K562 (cell line): ENCODE measurements around the gene RCSD1. TPM values are rescaled to one million over a fixed set of nuclear protein-coding genes. Genes with fewer than 3 reads are reported as not detected.

ENCODE experiments used
- ARNT ChIP-seq, 2 experiments: fragments of 450-650 bp; IDR thresholded peaks; 2 replicates each; pipeline ENCODE4 v1.6.1; 2016; ENCODE audit warnings: mild to moderate bottlenecking in 1 of 2
- CBX1 ChIP-seq: sonication (generic); IDR thresholded peaks from 2 replicates; pipeline ENCODE4 v1.6.1; 2016; ENCODE audit warnings: antibody characterized with exemption, low read depth, mild to moderate bottlenecking
- DDX20 ChIP-seq: fragments of 450-650 bp; IDR thresholded peaks from 2 replicates; pipeline ENCODE4 v1.6.1; 2016; ENCODE audit warnings: missing genetic modification characterization, low read depth, mild to moderate bottlenecking, missing compliant biosample characterization, moderate library complexity
- EGR1 ChIP-seq: fragments of 450-650 bp; conservative IDR thresholded peaks from 2 replicates; pipeline ENCODE4 v1.6.1; 2017; ENCODE audit warnings: mild to moderate bottlenecking
- JUND ChIP-seq, 2 experiments: IDR thresholded peaks; 2 replicates in 1 of 2; 3 replicates in 1 of 2; pipeline ENCODE4 v1.6.1; 2011; ENCODE audit warnings: borderline replicate concordance in 2 of 2, low read depth in 2 of 2, low read length in 2 of 2, improper control_type of control experiment in 1 of 2, missing biosample characterization in 1 of 2, missing genetic modification characterization in 1 of 2, missing genetic modification reagents in 1 of 2
- KAT2B ChIP-seq: IDR thresholded peaks from one replicate; pipeline ENCODE4 v1.6.1; 2012; ENCODE audit warnings: low read depth, mild to moderate bottlenecking, control low read depth, inconsistent platforms, low read length, moderate library complexity
- KLF6 ChIP-seq: fragments of 250-450 bp; sonication (Bioruptor Pico); IDR thresholded peaks from 2 replicates; pipeline ENCODE4 v1.4.0; 2020; ENCODE audit warnings: mild to moderate bottlenecking, moderate library complexity, borderline replicate concordance
- NR2C2 ChIP-seq, 2 experiments: fragments of 200-800 bp in 1 of 2; sonication (Bioruptor generic) in 1 of 2; sonication (generic) in 1 of 2; formaldehyde crosslinking in 1 of 2; IDR thresholded peaks; 2 replicates each; pipeline versions ENCODE4 v1.6.1 to v1.8.0; 2016 to 2022; ENCODE audit warnings: mild to moderate bottlenecking in 1 of 2, missing compliant biosample characterization in 1 of 2, missing genetic modification characterization in 1 of 2, missing genetic modification reagents in 1 of 2
- PHTF2 ChIP-seq: fragments of 250-450 bp; sonication (Bioruptor Pico); IDR thresholded peaks from 2 replicates; pipeline ENCODE4 v1.5.0; 2021; ENCODE audit warnings: mild to moderate bottlenecking
- POLR2A ChIP-seq: fragments of 450-650 bp; conservative IDR thresholded peaks from 2 replicates; pipeline ENCODE4 v1.6.1; 2016
- POLR2B ChIP-seq: fragments of 450-650 bp; IDR thresholded peaks from 2 replicates; pipeline ENCODE4 v1.6.1; 2018; ENCODE audit warnings: low read depth; ENCODE audit not compliant: partially characterized antibody
- POLR2G ChIP-seq: fragments of 200-400 bp; formaldehyde crosslinking; IDR thresholded peaks from 2 replicates; pipeline ENCODE4 v1.6.1; 2017; ENCODE audit warnings: low read depth, mild to moderate bottlenecking, antibody characterized with exemption, low read length, moderate library complexity
- PTBP1 ChIP-seq: fragments of 200-400 bp; formaldehyde crosslinking; IDR thresholded peaks from 2 replicates; pipeline ENCODE4 v1.6.1; 2017; ENCODE audit warnings: low read depth, low read length
- SMARCA4 ChIP-seq: fragments of 450-650 bp; IDR thresholded peaks from 2 replicates; pipeline ENCODE4 v1.6.1; 2016
- SREBF2 ChIP-seq: sonication (generic); formaldehyde crosslinking; IDR thresholded peaks from 2 replicates; pipeline ENCODE4 v1.4.0; 2020; ENCODE audit warnings: mild to moderate bottlenecking, missing genetic modification reagents
- THAP12 ChIP-seq: fragments of 250-450 bp; sonication (Bioruptor Pico); IDR thresholded peaks from 2 replicates; pipeline ENCODE4 v1.9.0; 2021; ENCODE audit warnings: mild to moderate bottlenecking, inconsistent platforms
- TSC22D4 ChIP-seq: fragments of 450-650 bp; IDR thresholded peaks from 2 replicates; pipeline ENCODE4 v1.6.1; 2016; ENCODE audit warnings: missing genetic modification characterization, missing biosample characterization, control low read depth
- WHSC1 ChIP-seq: IDR thresholded peaks from one replicate; pipeline ENCODE4 v1.6.1; 2012; ENCODE audit warnings: low read length, control low read depth, inconsistent platforms
- ZC3H11A ChIP-seq: IDR thresholded peaks from 2 replicates; pipeline ENCODE4 v1.6.1; 2012; ENCODE audit warnings: low read depth, low read length, improper control_type of control experiment
- ZNF253 ChIP-seq: fragments of 250-450 bp; sonication (Bioruptor Pico); conservative IDR thresholded peaks from 2 replicates; pipeline ENCODE4 v1.6.1; 2021; ENCODE audit warnings: mild to moderate bottlenecking
- ZNF354B ChIP-seq: fragments of 250-450 bp; sonication (Bioruptor Pico); IDR thresholded peaks from 2 replicates; pipeline ENCODE4 v1.4.0; 2020
- ZNF551 ChIP-seq: fragments of 250-450 bp; sonication (Bioruptor Pico); IDR thresholded peaks from 2 replicates; pipeline ENCODE4 v1.5.0; 2021; ENCODE audit warnings: mild to moderate bottlenecking, moderate library complexity
- ZNF57 ChIP-seq: fragments of 450-650 bp; formaldehyde crosslinking; IDR thresholded peaks from 2 replicates; pipeline ENCODE4 v1.4.0; 2020; ENCODE audit warnings: mild to moderate bottlenecking, moderate library complexity
- ZNF785 ChIP-seq: fragments of 250-450 bp; sonication (Bioruptor Pico); IDR thresholded peaks from 2 replicates; pipeline ENCODE4 v1.4.0; 2020; ENCODE audit warnings: mild to moderate bottlenecking
- polyA plus RNA-seq, 8 experiments: library from polyadenylated mRNA; depleted of rRNA in 4 of 8; stranded (reverse) in 5 of 8; unstranded in 3 of 8; fragments of >200 nt; fragmentation: Nextera tagmentation in 2 of 8; fragmentation: Illumina TruSeq in 1 of 8; extraction: Ambion mirVana in 2 of 8; extraction: Trizol in 1 of 8; gene quantifications; 2 replicates each; pipeline versions ENCODE4 v1.2.1 to v1.2.3, GENCODE V29; 2011 to 2014; ENCODE audit warnings: inconsistent platforms in 1 of 8, missing spikeins in 1 of 8
- total RNA-seq, 7 experiments: library from RNA; depleted of rRNA in 6 of 7; stranded (reverse); fragments of >200 nt in 6 of 7; fragmentation: Illumina TruSeq in 2 of 7; extraction: Trizol in 2 of 7; gene quantifications; 2 replicates each; pipeline versions ENCODE4 v1.2.1 to v1.2.3, GENCODE V29; 2011 to 2021; ENCODE audit warnings: low replicate concordance in 1 of 7

The RCSD1 gene
- total and polyA plus RNA-seq, 9 of the 15 experiments (the other 6 are each of a cell fraction or from before 2014, with no cell fraction given): 7.8 to 69.8 (median 45.3) TPM

DNA sequence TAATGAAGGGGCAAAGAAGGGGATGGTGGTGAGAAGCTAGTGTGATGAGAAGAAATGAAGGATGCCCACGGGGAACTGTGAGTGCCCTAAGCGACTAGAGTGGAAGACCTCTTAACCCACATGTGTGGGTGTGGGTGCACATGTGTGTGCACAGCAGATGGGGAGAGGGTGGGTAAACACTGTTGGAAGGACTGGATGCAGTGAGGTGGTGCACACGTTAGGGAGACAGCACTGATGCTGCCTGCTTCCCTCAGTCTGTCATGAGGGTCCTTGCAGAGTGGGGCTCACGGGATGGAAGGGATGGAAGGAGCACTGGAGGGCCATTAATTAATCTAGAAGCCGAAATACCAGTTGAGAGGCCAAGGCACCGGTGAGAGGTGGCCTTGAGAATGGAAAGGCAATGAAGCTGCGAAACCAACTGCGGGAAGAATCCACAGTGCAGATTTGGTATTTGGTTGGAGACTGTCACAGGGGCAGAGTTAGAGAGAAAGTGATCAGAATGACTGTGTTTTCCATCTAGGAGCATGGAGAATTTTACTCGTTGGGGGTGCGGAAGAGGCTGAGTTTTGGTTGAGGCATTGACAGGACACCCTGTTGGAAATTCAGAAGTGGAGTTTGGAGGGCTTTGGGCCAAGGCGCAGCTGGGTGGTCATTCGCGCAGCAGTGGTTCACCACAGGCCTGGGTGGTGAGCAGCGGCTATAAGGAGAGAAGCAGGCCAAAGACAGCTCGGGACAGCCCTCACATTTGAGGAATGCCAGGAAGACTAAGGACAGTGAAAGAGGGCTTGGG, 15.8 kb downstream of the RCSD1 start (continued):
- no peak for TF ChIP-seq ZNF785 (CRISPR knock-in tag)
- 0 out of 2 replicates have a peak, but pooled peaks have one; percentile 9 for TF ChIP-seq EGR1
- no peak for TF ChIP-seq JUND (IDR thresholded peaks at IDR 0.05; ENCODE audit: borderline replicate concordance, low read depth, low read length)
- TF ChIP-seq JUND (tag; IDR thresholded peaks at IDR 0.05; ENCODE audit: borderline replicate concordance, low read depth, low read length): no peak
- no peak for TF ChIP-seq DDX20 (tag)
- no peak for TF ChIP-seq KAT2B
- TF ChIP-seq POLR2G: peak; percentile 35; the same call in 1 of the 2 replicates
- TF ChIP-seq TSC22D4 (tag): no peak
- TF ChIP-seq THAP12: peak; percentile 16; the same call in 1 of the 2 replicates
- 0 out of 2 replicates have a peak, but pooled peaks have one; percentile 20 for TF ChIP-seq CBX1
- TF ChIP-seq POLR2A: peak; percentile 53
- TF ChIP-seq ZNF57: no peak
- TF ChIP-seq ZNF354B (CRISPR knock-in tag): no peak
- no peak for TF ChIP-seq SREBF2 (CRISPR knock-in tag)
- no peak for TF ChIP-seq ZNF551
- TF ChIP-seq WHSC1: peak; percentile 61
- TF ChIP-seq SMARCA4: 0 out of 2 replicates have a peak, but pooled peaks have one; percentile 7
- no peak for TF ChIP-seq ZNF253 (CRISPR knock-in tag)
- no peak for TF ChIP-seq ARNT (IDR thresholded peaks at IDR 0.05)
- no peak for TF ChIP-seq NR2C2 (CRISPR knock-in tag; IDR thresholded peaks at IDR 0.05)
- TF ChIP-seq NR2C2 (tag; IDR thresholded peaks at IDR 0.05): no peak
- no peak for TF ChIP-seq ZC3H11A
- TF ChIP-seq POLR2B: peak; percentile 49
- no peak for TF ChIP-seq PHTF2 (CRISPR knock-in tag)
- no peak for TF ChIP-seq PTBP1
- TF ChIP-seq KLF6 (CRISPR knock-in tag): no peak
